Measurements from ENCODE around the gene ADAM10. TPM values are rescaled to one million over a fixed set of nuclear protein-coding genes. Genes with fewer than 3 reads are reported as not detected.

Gene ADAM10
- total RNA-seq, 2 donors from 2014 or later: 191 to 211 TPM

- H3K9me3 ChIP-seq (ENCODE audit: control insufficient read depth, low read length): no peaks in the 10 kb centered on the region
- no peak overlapping the region for H3K4me3 ChIP-seq (ENCODE audit: low read length)
- no peak overlapping the region for H3K27ac ChIP-seq (ENCODE audit: low read depth, low read length)
- no peaks in the 10 kb centered on the region for H3K9me3 Mint-ChIP-seq
- peaks cover 10% of the 10 kb centered on the region for H3K4me1 Mint-ChIP-seq
- H3K27me3 Mint-ChIP-seq (ENCODE audit: insufficient read depth): no peaks in the 10 kb centered on the region
- H3K4me3 Mint-ChIP-seq: no peak overlapping the region
- H3K36me3 ChIP-seq (ENCODE audit: control insufficient read depth, insufficient read depth, low read length): peaks cover 31% of the 10 kb centered on the region
- H3K36me3 Mint-ChIP-seq (ENCODE audit: low read depth): peaks cover 26% of the 10 kb centered on the region
- no peak for TF ChIP-seq CTCF (conservative IDR thresholded peaks at IDR 0.05)
- no peak overlapping the region for H3K27ac Mint-ChIP-seq
- H3K4me1 ChIP-seq (ENCODE audit: control insufficient read depth, insufficient read depth, low read length): no peaks in the 10 kb centered on the region
- no peak overlapping the region for H3K9ac ChIP-seq (ENCODE audit: extremely low read depth, low read length, poor library complexity, severe bottlenecking)
- 80% methylated on average over 1 of the region's 1 CpG; no CpG with 5 or more reads in 1 of the 2 experiments for WGBS, 2 experiments (ENCODE audit: insufficient coverage in 1 of 2, insufficient read length in 1 of 2)
- no peak for DNase-seq
- no peaks in the 10 kb centered on the region for H3K27me3 ChIP-seq (ENCODE audit: control insufficient read depth, insufficient read depth, low read length, poor library complexity, severe bottlenecking)
Measured at GRCh38 chr15:58590926-58591325, 158.6 kb downstream of the ADAM10 start.

GRCh38 chr15:58590236-58590635, 159.3 kb downstream of the ADAM10 start:
- Histone ChIP-seq H3K36me3 (ENCODE audit: control insufficient read depth, insufficient read depth, low read length) (peaks cover 25% of the 10 kb centered on the region), H3K27ac (ENCODE audit: low read depth, low read length) (no peak overlapping the region), H3K4me1 (ENCODE audit: control insufficient read depth, insufficient read depth, low read length) (peaks cover 4% of the 10 kb centered on the region), H3K9ac (ENCODE audit: extremely low read depth, low read length, poor library complexity, severe bottlenecking) (no peak overlapping the region), H3K9me3 (ENCODE audit: control insufficient read depth, low read length) (no peaks in the 10 kb centered on the region), H3K4me3 (ENCODE audit: low read length) (no peak overlapping the region), H3K27me3 (ENCODE audit: control insufficient read depth, insufficient read depth, low read length, poor library complexity, severe bottlenecking) (no peaks in the 10 kb centered on the region)
- Mint-ChIP-seq H3K27me3 (ENCODE audit: insufficient read depth) (no peaks in the 10 kb centered on the region), H3K27ac (no peak overlapping the region), H3K4me3 (no peak overlapping the region), H3K4me1 (peaks cover 15% of the 10 kb centered on the region), H3K36me3 (ENCODE audit: low read depth) (peaks cover 20% of the 10 kb centered on the region), H3K9me3 (no peaks in the 10 kb centered on the region)
- 50 to 67% methylated on average over 1 of the region's 1 CpG for WGBS, 2 experiments (ENCODE audit: insufficient coverage in 1 of 2, insufficient read length in 1 of 2)
- DNase-seq: no peak
- TF ChIP-seq CTCF (conservative IDR thresholded peaks at IDR 0.05): no peak

- Histone ChIP-seq H3K4me1 (ENCODE audit: control insufficient read depth, insufficient read depth, low read length) (peaks cover 13% of the 10 kb centered on the region), H3K9ac (ENCODE audit: extremely low read depth, low read length, poor library complexity, severe bottlenecking) (no peak overlapping the region), H3K9me3 (ENCODE audit: control insufficient read depth, low read length) (no peaks in the 10 kb centered on the region), H3K4me3 (ENCODE audit: low read length) (no peak overlapping the region), H3K36me3 (ENCODE audit: control insufficient read depth, insufficient read depth, low read length) (peaks cover 14% of the 10 kb centered on the region), H3K27ac (ENCODE audit: low read depth, low read length) (no peak overlapping the region), H3K27me3 (ENCODE audit: control insufficient read depth, insufficient read depth, low read length, poor library complexity, severe bottlenecking) (no peaks in the 10 kb centered on the region)
- no peak for TF ChIP-seq CTCF (conservative IDR thresholded peaks at IDR 0.05)
- no peak for DNase-seq
- 94 to 100% methylated on average over 2 to 3 of the region's 3 CpGs for WGBS, 2 experiments (ENCODE audit: insufficient coverage in 1 of 2, insufficient read length in 1 of 2)
- peaks cover 22% of the 10 kb centered on the region for H3K4me1 Mint-ChIP-seq
- no peaks in the 10 kb centered on the region for H3K9me3 Mint-ChIP-seq
- H3K36me3 Mint-ChIP-seq (ENCODE audit: low read depth): peaks cover 14% of the 10 kb centered on the region
- H3K4me3 Mint-ChIP-seq: no peak overlapping the region
- H3K27ac Mint-ChIP-seq: no peak overlapping the region
- H3K27me3 Mint-ChIP-seq (ENCODE audit: insufficient read depth): no peaks in the 10 kb centered on the region
Measured at GRCh38 chr15:58589047-58589446, 160.5 kb downstream of the ADAM10 start.
